Limb (tissue), 2 donors: Measurements from ENCODE around the gene LEUTX.

ENCODE experiments used
- DNase-seq, 2 donors: peaks; one replicate each; pipeline ENCODE4 v3.0.0-alpha.2; 2016; ENCODE audit errors: extremely low spot score in 2 of 2

The LEUTX gene

GRCh38 chr19:39824143-39825092, 45.8 kb downstream of the LEUTX start:
- DNase-seq = peak; percentile 88 to 95

DNA sequence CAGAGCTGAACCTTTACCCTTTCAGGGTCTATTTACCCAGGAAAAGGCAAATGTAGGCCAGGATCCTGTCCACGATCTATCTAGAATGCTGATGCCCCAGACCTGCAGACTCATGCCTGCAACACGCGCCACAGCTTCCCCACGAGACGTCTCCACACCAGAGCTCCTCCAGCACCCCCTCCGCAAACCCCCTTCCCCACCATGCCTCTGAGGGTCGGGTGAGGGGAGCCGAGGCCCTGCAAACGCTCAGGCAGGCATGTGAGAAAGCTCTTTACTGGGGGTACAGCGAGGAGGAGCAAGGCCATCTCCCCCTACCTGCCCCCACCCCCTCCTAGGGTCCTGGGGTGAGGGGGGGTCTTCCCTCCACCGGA, 46.4 kb downstream of the LEUTX start:
- DNase-seq = no peak

- DNase-seq = no peak
These were observed 47.0 kb downstream of the LEUTX start for GRCh38 chr19:39825531-39826076.

GRCh38 chr19:39826311-39826945, 47.8 kb downstream of the LEUTX start:
- DNase-seq = no peak

DNA sequence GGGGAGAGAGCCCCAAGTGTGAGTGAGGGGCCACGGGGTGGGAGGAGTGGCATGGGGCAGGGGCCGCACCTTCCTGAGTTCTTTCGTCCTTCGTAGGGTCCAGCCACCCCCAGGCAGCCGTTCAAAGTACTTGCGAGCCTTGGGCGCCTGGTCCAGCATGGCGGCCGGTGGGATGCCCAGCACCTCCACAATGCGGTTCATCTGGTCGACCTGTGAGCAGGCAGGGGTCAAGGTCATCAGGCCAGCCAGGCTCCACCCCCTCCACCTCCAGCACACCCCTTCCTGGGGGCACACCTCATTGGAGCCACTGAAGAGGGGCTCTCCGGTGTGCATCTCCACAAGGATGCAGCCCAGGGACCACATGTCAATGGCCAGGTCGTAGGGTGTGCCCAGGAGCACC, 48.6 kb downstream of the LEUTX start:
- DNase-seq = no peak

DNA sequence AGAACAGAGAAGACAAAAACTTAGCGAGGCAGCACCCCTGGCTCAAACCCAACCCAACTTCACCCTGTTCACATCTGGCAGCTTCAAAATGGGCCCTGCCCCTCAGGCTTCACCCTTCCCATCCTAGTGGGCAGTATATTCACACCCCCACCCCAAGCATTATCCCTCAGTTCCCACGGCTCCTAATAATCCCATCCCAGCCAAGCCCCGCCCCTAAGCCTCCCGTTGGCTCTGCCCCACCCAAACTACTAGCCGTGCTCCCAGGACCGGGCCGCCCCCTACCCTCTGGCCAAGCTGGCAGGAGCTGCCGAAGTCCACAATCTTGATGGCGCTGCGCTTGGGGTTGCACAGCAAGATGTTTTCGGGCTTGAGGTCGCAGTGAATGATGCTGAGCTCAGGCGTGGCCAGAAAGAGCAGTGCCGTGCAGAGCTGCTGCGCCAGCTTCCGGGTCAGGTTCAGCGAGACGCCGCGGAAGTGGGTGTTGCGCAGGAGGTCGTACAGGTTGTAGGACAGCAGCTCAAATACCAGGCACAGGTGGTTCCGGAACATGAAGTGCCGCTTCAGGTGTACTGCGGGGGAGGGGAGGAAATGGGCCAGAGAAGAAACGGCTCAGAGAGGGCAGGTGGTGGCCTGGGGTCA, 49.5 kb downstream of the LEUTX start:
- no peak for DNase-seq

- DNase-seq = no peak
These were observed 50.0 kb downstream of the LEUTX start for GRCh38 chr19:39828654-39829032.

GRCh38 chr19:39829702-39830275, 51.1 kb downstream of the LEUTX start:
- no peak for DNase-seq

- no peak for DNase-seq
These were observed 51.8 kb downstream of the LEUTX start for GRCh38 chr19:39830406-39830805.

GRCh38 chr19:39830847-39831246, 52.2 kb downstream of the LEUTX start:
- no peak for DNase-seq

DNA sequence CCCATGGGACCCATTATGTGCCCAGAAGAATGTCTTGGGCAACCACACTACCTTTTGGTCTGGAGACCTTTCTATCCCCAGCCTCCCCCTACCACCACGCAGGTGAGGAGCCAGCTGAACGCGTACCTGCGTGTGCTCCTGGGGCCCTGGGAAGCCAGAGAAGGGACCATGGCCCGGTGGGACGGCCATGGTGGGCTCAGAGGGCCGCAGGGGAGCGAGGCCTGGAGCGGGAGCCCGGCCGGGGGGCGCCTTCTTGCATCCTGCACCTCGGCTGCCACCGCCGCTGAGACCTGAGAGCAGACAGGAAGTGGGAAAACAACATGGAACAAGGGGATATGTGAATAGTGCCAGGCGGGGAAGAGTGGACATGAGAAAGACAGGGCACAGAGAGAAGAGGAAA, 53.0 kb downstream of the LEUTX start:
- DNase-seq = no peak

DNA sequence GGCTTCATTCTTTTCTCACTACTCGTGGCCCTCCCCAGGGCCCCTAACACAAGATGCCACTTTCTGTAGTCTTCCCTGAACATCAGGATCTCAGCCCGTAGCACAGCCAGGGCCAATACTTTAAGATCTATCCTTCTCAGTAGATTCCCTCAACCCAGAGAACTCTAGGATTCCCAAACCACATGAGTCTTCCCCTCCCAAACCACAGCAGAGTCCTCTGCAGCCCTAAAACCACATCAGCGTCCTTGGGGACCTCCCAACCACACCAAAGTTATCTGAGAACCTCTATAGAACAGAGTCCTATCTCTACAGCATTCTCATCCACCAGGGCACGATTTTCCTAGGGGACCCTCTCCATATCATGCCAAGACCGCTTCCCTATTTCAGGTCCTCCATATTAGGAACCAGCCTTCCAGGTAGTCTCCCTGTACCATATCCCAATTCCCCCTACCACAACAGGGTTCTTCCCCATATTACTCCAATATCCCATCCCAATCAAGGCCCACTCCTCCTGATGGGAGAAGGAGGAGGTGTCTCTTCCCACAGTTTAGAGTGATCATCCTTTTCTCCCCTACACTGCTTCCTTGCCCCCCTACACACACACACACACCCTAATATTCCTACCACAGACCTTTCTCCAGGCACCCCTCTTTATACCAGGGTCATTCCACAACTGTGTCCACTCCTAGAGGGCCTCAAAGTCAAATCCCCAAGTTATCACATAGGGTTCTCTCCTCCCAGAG, 53.9 kb downstream of the LEUTX start:
- no peak for DNase-seq

DNA sequence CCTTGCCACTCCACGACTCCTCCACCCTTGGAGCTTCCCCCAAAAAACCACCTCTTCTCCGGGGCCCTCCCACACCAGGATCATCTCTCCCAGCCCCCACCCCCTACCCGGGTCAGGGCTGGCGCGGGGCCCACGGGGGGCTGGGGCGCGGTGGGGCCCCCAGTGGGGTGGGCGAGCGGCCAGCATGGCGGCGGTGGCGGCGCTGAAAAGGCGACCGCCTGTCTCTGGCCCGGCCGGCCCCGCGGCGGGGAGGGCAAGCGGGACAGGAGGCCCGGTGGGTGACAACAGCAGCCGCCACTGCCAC, 54.5 kb downstream of the LEUTX start:
- no peak for DNase-seq

- DNase-seq = peak; percentile 98 to 99
These were observed 55.0 kb downstream of the LEUTX start, which contains the start of gene DYRK1B for GRCh38 chr19:39833464-39834286. Gene DYRK1B, minus strand, starts transcription at chr19:39834162. Its CDS starts 2,295 bp downstream, at chr19:39831867.

- no peak for DNase-seq
These were observed 55.7 kb downstream of the LEUTX start for GRCh38 chr19:39834287-39834841.
